Thyroid gland (tissue), 4 donors: ENCODE measurements around the gene ADAT3.

Source experiments
- POLR2A ChIP-seq, 2 donors: fragments of 450-650 bp; IDR thresholded peaks; one replicate each; pipeline ENCODE4 v1.6.1; 2017; ENCODE audit warnings: antibody characterized with exemption in 2 of 2, mild to moderate bottlenecking in 2 of 2, moderate library complexity in 1 of 2
- TF ChIP-seq, protein P1 (sequence below), 6 experiments: fragments of 200-600 bp in 3 of 6; fragments of 450-650 bp in 3 of 6; sonication (generic) in 3 of 6; IDR thresholded peaks; one replicate each; pipeline ENCODE4 v1.5.1; 2016 to 2019; ENCODE audit warnings: antibody characterized with exemption in 6 of 6, mild to moderate bottlenecking in 2 of 6, inconsistent platforms in 1 of 6, moderate library complexity in 1 of 6

DNA sequence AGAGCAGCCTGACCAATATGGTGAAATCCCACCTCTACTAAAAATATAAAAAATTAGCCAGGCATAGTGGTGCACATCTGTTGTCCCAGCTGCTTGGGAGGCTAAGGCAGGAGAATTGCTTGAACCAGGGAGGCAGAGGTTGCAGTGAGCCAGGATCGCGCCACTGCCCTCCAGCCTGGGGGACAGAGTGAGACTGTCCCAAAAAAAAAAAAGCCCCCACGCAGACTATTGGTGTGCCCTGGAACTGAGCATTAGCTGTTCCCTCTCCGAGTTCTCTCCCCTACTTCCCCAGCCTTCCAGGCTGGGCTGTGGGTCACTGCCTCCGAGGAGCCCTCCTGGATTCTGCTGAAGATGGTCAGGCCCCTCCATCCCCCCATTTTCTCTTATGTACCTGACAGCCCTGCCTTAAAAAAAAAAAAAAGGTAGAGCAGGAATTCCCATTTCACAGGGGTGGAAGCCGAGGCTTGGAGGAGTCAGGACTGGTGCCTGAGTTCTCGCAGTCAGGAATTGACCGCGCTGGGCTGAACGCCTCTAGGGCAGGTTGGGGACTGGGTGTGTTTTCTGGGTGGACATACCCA is 1.9 kb downstream of the ADAT3 start:
- TF ChIP-seq, protein P1, sequence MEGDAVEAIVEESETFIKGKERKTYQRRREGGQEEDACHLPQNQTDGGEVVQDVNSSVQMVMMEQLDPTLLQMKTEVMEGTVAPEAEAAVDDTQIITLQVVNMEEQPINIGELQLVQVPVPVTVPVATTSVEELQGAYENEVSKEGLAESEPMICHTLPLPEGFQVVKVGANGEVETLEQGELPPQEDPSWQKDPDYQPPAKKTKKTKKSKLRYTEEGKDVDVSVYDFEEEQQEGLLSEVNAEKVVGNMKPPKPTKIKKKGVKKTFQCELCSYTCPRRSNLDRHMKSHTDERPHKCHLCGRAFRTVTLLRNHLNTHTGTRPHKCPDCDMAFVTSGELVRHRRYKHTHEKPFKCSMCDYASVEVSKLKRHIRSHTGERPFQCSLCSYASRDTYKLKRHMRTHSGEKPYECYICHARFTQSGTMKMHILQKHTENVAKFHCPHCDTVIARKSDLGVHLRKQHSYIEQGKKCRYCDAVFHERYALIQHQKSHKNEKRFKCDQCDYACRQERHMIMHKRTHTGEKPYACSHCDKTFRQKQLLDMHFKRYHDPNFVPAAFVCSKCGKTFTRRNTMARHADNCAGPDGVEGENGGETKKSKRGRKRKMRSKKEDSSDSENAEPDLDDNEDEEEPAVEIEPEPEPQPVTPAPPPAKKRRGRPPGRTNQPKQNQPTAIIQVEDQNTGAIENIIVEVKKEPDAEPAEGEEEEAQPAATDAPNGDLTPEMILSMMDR (IDR thresholded peaks at IDR 0.05) = no peak
- no peak for TF ChIP-seq POLR2A (IDR thresholded peaks at IDR 0.05)
